Endodermal cell (in vitro differentiated cells): ENCODE data around the gene NDUFB11. TPM values are rescaled to one million over a fixed set of nuclear protein-coding genes. Genes with fewer than 3 reads are reported as not detected.

Experiments
- DNase-seq: peaks from one replicate; pipeline ENCODE4 v3.0.0-alpha.2; 2017
- H3K27ac ChIP-seq: 2 replicates; pipeline ENCODE4 v1.5.1; 2013; ENCODE audit warnings: mild to moderate bottlenecking, low read depth, low read length, moderate library complexity
- H3K27me3 ChIP-seq: 2 replicates; pipeline ENCODE4 v1.6.1; 2013; ENCODE audit warnings: mild to moderate bottlenecking, low read length, moderate library complexity; ENCODE audit not compliant: insufficient read depth, control insufficient read depth, poor library complexity, severe bottlenecking
- H3K36me3 ChIP-seq: 2 replicates; pipeline ENCODE4 v1.7.0; 2013; ENCODE audit warnings: mild to moderate bottlenecking, low read length, moderate library complexity; ENCODE audit not compliant: control insufficient read depth, insufficient read depth
- H3K4me1 ChIP-seq: one replicate; pipeline ENCODE4 v1.7.0; 2013; ENCODE audit warnings: low read length; ENCODE audit not compliant: control insufficient read depth, insufficient read depth
- H3K4me3 ChIP-seq: 2 replicates; pipeline ENCODE4 v1.5.1; 2013; ENCODE audit warnings: mild to moderate bottlenecking, low read length, moderate library complexity
- H3K9ac ChIP-seq: 2 replicates; pipeline ENCODE4 v1.6.1; 2013; ENCODE audit warnings: mild to moderate bottlenecking, low read length, moderate library complexity; ENCODE audit not compliant: poor library complexity, severe bottlenecking; ENCODE audit errors: extremely low read depth
- H3K9me3 ChIP-seq: 2 replicates; pipeline ENCODE4 v1.6.1; 2013; ENCODE audit warnings: mild to moderate bottlenecking, low read length, moderate library complexity; ENCODE audit not compliant: control insufficient read depth
- H3K27ac Mint-ChIP-seq: 2 replicates; pipeline ENCODE4 v1.8.0; 2020; ENCODE audit warnings: mixed read lengths
- H3K27me3 Mint-ChIP-seq: 2 replicates; pipeline ENCODE4 v1.8.0; 2021; ENCODE audit warnings: mild to moderate bottlenecking, mixed read lengths; ENCODE audit not compliant: insufficient read depth
- H3K36me3 Mint-ChIP-seq: 2 replicates; pipeline ENCODE4 v1.8.0; 2020; ENCODE audit warnings: low read depth, mixed read lengths
- H3K4me1 Mint-ChIP-seq: 2 replicates; pipeline ENCODE4 v1.8.0; 2020; ENCODE audit warnings: mixed read lengths
- H3K4me3 Mint-ChIP-seq: 2 replicates; pipeline ENCODE4 v1.8.0; 2020; ENCODE audit warnings: mild to moderate bottlenecking, moderate library complexity, mixed read lengths
- H3K9me3 Mint-ChIP-seq: 2 replicates; pipeline ENCODE4 v1.8.0; 2020; ENCODE audit warnings: mild to moderate bottlenecking, mixed read lengths
- WGBS, 2 experiments: methylation state at CpG; one replicate each; pipeline versions ENCODE4 v1.1.5 to v1.1.7; 2013; ENCODE audit warnings: missing lambda C conversion rate in 2 of 2, mixed read lengths in 1 of 2; ENCODE audit not compliant: insufficient coverage in 1 of 2, insufficient read length in 1 of 2; 5-methylcytosine and 5-hydroxymethylcytosine counted together
- total RNA-seq, 2 donors: library from RNA; stranded (reverse); fragmentation: NEBNext Ultra II Directional in 1 of 2; extraction: Animal tissue kit (Norgen Biotek cat#: 25700) in 1 of 2; gene quantifications; 2 replicates in 1 of 2; 3 replicates in 1 of 2; pipeline ENCODE4 v1.2.1, GENCODE V29; 2021
- TF ChIP-seq, protein P1 (sequence below): fragments of 200-600 bp; sonication (generic); conservative IDR thresholded peaks from 2 replicates; pipeline ENCODE4 v1.5.0; 2021; ENCODE audit warnings: antibody characterized with exemption, mild to moderate bottlenecking

NDUFB11 gene
- total RNA-seq, 2 donors from 2014 or later = 86.1 to 108 TPM

DNA sequence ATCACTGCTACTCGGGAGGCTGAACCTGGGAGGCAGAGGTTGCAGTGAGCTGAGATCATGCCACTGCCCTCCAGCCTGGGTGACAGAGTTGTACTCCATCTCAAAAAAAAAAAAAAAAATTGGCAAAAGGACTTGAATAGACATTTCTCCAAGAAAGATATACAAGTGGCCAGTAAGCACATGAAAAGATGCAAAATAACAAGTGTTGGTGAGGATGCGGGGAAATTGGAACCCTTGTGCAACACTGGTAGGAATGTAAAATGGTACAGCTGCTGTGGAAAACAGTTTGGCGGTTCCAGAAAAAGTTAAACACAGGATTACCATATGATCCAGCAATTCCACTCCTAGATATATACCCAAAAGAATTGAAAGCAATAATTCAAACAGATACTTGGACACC lies 19.9 kb upstream of the NDUFB11 start:
- H3K27me3 ChIP-seq = no peaks in the 10 kb centered on the region
- H3K27ac ChIP-seq = no peak overlapping the region
- H3K9me3 ChIP-seq = no peaks in the 10 kb centered on the region
- Mint-ChIP-seq H3K27ac (no peak overlapping the region), H3K36me3 (peaks cover 30% of the 10 kb centered on the region), H3K27me3 (no peaks in the 10 kb centered on the region), H3K4me1 (no peaks in the 10 kb centered on the region), H3K9me3 (peaks cover 57% of the 10 kb centered on the region), H3K4me3 (no peak overlapping the region)
- no peak overlapping the region for H3K4me3 ChIP-seq
- peaks cover 15% of the 10 kb centered on the region for H3K36me3 ChIP-seq
- no peak for DNase-seq
- TF ChIP-seq, protein P1, sequence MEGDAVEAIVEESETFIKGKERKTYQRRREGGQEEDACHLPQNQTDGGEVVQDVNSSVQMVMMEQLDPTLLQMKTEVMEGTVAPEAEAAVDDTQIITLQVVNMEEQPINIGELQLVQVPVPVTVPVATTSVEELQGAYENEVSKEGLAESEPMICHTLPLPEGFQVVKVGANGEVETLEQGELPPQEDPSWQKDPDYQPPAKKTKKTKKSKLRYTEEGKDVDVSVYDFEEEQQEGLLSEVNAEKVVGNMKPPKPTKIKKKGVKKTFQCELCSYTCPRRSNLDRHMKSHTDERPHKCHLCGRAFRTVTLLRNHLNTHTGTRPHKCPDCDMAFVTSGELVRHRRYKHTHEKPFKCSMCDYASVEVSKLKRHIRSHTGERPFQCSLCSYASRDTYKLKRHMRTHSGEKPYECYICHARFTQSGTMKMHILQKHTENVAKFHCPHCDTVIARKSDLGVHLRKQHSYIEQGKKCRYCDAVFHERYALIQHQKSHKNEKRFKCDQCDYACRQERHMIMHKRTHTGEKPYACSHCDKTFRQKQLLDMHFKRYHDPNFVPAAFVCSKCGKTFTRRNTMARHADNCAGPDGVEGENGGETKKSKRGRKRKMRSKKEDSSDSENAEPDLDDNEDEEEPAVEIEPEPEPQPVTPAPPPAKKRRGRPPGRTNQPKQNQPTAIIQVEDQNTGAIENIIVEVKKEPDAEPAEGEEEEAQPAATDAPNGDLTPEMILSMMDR = no peak
- H3K9ac ChIP-seq = no peak overlapping the region
- no peaks in the 10 kb centered on the region for H3K4me1 ChIP-seq
- 100% methylated on average over 3 of the region's 3 CpGs; no CpG with 5 or more reads in 1 of the 2 experiments for WGBS, 2 experiments

DNA sequence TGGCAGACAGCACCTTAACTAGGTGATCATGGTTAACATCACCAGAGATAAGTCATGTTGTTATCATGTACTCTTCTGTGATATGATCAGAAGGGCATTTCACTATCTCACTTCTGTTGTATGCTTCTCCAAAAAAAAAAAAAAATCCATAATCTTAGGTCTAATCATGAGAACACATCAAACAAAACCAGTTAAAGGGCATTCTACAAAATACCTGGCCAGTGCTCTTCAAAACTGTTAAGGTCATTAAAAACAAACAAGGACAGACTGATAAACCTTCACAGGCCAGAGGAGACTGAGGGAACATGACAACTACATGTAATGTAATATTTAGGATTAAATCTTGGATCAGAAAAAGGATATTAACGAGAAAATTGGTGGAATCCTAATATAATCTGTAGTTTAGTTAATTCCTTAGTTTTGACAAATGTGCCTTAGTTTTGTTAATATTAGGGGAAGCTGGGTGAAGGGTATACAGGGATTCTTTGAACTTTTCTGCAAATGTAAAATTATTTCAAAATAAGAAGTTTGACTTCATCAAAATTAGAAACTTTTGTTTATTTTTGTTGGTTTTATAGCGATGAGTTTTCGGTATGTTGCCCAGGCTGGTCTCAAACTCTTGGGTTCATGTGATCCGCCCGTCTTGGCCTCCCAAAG lies 18.6 kb upstream of the NDUFB11 start:
- Mint-ChIP-seq H3K27me3 (no peaks in the 10 kb centered on the region), H3K4me1 (no peaks in the 10 kb centered on the region), H3K27ac (no peak overlapping the region), H3K4me3 (no peak overlapping the region), H3K36me3 (peaks cover 31% of the 10 kb centered on the region), H3K9me3 (peaks cover 55% of the 10 kb centered on the region)
- no peak overlapping the region for H3K9ac ChIP-seq
- no peak overlapping the region for H3K4me3 ChIP-seq
- 86 to 95% methylated on average over 1 to 5 of the region's 5 CpGs for WGBS, 2 experiments
- H3K4me1 ChIP-seq = no peaks in the 10 kb centered on the region
- peaks cover 19% of the 10 kb centered on the region for H3K36me3 ChIP-seq
- no peaks in the 10 kb centered on the region for H3K9me3 ChIP-seq
- H3K27me3 ChIP-seq = no peaks in the 10 kb centered on the region
- DNase-seq = no peak
- TF ChIP-seq, protein P1 = no peak
- no peak overlapping the region for H3K27ac ChIP-seq

GRCh38 chrX:47160781-47161180 lies 16.3 kb upstream of the NDUFB11 start:
- WGBS, 2 experiments = 97% methylated on average over 4 of the region's 4 CpGs; no CpG with 5 or more reads in 1 of the 2 experiments
- H3K36me3 Mint-ChIP-seq = peaks cover 47% of the 10 kb centered on the region
- H3K27ac Mint-ChIP-seq = no peak overlapping the region
- DNase-seq = no peak
- peaks cover 68% of the 10 kb centered on the region for H3K9me3 Mint-ChIP-seq
- H3K4me3 ChIP-seq = no peak overlapping the region
- no peaks in the 10 kb centered on the region for H3K27me3 Mint-ChIP-seq
- H3K27me3 ChIP-seq = no peaks in the 10 kb centered on the region
- no peaks in the 10 kb centered on the region for H3K9me3 ChIP-seq
- H3K27ac ChIP-seq = no peak overlapping the region
- H3K4me1 Mint-ChIP-seq = no peaks in the 10 kb centered on the region
- TF ChIP-seq, protein P1 = no peak
- H3K36me3 ChIP-seq = peaks cover 24% of the 10 kb centered on the region
- H3K4me3 Mint-ChIP-seq = no peak overlapping the region
- no peaks in the 10 kb centered on the region for H3K4me1 ChIP-seq
- no peak overlapping the region for H3K9ac ChIP-seq
